HS-27A (cell line): ENCODE measurements around the gene SCO2.

Experiments used
- DNase-seq: peaks from one replicate; pipeline ENCODE4 v3.0.0-alpha.2; 2012; ENCODE audit warnings: low read depth, missing footprints

The SCO2 gene

DNA sequence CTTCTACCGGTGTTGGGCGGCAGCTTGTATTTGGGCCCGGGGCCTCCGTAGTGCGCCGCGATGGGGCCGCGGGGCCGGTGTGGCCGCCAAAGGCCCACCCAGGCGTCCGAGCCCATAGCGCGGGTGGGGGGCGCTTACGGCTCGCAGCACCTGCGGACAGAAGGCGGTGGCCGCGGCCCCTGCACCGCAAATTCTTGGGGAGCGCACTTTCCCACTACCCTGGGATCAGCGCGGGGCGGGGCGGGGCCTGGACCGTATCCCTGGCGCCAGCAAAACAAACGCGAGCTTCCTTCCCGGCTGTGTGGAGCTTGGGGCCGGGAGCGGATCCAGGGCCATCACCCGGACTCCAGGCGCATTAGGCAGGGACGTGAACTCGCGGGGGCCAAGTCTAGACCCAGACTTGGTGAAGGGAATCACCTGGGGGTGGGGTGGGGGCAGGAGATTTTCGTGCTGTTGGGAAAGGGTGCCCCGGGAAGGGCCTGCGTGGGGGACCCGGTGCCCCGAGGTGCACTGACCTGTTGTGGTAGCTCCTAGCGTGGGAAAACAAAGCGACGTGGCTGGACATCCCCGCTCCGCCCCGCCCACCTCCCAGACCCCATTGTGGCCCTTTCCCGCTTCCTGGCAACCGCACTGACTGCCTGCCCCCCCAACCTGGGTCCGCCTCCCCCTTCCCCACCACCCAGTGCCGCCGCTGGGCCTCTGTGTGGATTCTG, 6.7 kb upstream of the SCO2 start:
- DNase-seq, result no peak

DNA sequence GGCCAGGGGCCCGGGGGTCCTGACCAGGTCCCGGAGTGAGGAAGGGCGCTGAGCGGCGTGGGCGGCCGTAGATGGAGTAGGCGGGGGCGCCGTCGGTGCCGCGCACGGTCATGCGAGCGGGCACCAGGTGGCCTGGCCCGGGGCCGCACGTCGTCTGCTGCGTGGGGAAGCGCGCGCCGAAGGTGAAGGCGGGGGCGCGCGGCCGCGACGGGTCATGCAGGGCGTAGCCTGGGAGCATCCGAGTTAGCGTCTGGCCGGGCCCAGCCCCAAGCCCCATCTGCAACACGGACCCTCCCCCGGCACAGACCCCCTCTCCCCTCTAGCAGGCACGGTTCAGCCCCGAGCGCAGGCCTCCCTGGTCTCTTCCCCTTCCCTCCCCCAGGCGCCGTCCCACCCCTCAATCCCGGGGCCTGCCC, 6.2 kb upstream of the SCO2 start:
- no peak for DNase-seq

DNA sequence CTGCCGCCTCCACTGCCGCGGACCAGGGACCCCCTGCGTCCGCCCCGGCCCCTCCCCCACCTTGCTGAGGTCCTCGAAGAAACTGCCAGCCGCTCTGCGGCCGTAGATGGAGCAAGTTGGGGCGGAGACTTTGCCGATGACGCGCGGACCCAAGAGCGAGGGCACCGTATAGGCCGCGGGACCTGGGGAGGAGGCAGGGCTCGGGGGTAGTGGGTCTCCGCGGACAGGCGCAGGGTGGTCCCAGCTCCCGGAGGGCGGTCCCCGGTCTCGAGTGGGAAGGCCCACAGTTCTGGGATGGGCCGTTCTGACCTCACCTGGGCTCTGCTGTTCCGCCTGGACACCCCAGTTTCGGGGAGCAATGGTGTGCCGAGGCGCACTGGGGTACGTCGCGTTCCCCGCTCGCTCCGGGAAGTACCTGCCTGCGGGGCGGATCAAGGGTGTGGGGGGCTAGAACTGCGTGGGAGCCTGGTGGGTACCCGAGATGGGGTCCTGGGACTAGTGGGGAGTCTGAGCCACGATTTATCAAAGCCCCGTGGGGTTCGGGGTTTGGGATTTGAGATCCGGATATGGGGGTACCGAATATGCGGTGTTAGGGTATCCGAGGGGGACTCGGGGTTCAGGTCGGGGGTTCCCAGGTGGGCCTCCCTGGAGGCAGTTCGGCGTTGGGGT, 5.6 kb upstream of the SCO2 start:
- no peak for DNase-seq

DNA sequence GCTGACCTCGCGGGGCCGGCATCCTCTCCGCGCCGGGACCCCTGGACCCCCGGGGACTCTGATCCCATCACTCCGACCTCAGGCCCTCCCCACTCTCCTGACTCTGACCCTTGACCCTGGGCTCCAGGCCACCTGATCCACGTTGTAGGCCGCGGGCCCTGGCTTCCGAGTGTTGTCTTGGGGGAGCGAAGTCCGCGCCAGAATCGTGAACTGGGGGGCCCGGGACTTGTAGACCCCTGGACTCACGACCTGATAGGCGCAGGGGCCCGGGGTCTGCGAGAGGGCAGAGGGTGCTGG, 5.1 kb upstream of the SCO2 start:
- no peak for DNase-seq

DNA sequence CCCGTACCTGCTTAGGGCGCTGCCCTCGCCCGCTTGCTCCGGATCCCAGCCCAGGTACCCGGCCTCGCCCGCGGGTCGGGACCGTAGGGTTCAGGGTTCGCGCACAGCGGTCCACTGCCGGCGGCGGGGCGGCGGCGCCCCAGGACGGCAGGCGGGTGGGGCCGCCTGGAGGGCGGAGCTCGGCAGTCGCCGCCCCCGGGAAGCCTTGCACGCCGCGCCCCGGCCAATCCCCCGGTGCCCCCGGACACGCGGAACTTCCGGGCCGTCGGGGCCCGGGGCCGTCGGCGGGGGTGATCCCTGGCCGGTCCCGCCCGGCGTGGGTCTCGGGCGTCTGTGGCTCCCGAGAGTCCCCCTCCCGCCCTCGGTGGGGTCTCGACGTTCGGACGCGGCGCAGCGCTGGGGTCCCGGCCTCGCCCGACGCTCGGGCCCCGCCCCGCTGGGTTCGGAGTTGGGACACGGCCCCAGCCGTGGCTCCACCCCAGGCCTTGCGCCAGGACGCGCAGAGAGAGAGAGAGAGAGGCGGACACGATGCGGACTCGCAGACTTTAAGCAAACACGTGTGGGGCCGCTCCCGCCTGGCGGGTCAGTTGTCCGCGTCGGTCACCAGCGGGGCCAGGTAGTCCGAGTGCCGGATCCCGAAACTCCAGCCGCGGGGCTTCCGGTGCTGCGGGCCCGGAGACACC, 4.6 kb upstream of the SCO2 start, which contains the start of gene TYMP:
Gene TYMP (minus strand): TSS at position 116 of the 683 bp plus-strand sequence. CDS start 303 bp downstream, outside the sequence.
- DNase-seq, result no peak

DNA sequence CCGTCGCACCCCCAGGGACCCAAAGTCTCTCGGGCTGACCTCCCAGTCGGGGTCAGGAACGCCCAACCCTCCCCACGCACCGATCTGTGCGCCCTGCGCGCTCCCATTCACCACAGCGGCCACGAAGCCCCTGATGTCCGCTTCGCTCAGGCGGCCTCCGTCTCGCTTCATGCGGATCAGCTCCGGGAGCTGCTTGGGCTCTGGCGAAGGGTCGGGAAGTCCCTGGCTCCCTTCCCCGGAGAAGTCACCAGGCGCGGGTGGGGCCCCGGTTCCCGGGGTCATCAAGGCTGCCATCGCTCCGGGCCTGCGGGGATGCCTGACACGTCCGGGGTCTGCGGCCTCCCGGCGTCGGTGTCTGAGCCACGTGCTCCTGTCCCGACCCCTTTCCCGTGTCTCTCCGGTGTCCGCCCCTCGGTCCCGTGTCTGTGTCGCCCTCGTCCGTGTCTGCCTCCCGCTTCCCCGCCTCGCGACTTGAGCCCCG, 4.1 kb upstream of the SCO2 start:
- no peak for DNase-seq

DNA sequence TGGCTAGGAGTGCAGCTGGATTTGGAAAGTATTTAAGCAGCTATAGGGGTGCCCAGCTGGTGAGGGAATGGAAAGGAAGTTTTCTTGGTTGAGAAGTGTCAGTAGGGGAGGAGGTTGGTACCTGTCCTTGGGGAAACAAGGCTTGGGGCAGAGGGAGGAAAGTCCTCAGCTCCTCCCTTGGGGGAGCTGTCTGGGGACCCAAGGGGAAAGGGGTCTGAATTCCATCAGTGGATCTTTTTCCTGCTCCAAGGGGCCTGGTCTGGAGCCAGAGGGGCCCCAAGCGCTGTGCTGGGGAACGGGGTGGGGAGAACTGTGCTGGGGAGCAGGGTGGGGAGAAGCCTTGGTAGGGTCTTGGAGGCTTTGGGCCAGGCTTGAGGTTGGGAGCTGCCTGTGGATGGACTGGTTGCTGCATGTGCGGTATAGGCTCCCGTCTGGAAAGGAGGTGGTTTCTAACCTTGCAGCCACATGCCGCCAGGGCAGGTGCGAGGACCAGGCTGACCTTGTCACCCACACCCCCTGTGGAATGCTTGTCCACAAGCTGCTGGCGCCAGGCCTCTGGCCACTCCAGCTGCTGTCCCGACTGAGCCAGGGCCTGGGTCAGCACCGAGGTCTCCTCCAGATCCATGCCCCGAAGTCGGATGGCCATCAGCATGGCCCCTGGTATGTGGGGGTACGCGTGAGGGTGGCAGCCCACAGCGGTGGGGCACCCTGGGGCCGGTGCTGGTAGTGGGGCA, 3.5 kb upstream of the SCO2 start:
- DNase-seq, result no peak

DNA sequence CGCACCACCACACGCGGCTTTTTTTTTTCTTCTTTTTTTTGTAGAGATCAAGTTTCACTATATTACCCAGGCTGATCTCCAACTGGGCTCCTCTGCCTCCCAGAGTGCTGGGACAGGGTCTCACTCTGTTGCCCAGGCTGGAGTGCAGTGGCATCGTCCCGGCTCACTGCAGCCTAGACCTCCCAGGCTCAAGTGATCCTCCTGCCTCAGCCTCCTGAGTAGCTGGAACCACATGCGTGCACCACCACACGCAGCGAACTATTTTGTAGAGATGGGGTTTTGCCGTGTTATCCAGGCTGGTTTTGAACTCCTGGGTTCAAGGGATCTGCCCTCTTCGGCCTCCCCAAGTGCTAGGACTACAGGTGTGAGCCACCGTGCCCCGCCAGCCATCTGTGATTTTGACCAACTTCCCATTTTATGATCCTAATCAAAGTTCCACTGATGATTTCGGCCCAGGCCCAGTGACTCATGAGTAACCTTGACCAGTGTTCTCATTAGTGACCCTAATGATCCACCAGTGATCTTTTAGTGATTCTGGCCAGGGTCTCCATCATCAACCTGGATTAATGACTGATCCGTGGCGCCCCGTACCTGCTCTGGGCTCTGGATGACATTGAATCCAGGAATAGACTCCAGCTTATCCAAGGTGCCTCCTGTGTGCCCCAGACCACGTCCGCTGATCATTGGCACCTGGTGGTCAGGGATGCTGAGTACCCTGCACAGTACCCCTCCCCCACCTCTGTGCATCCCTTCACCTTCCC, 2.7 kb upstream of the SCO2 start:
- DNase-seq, result no peak

DNA sequence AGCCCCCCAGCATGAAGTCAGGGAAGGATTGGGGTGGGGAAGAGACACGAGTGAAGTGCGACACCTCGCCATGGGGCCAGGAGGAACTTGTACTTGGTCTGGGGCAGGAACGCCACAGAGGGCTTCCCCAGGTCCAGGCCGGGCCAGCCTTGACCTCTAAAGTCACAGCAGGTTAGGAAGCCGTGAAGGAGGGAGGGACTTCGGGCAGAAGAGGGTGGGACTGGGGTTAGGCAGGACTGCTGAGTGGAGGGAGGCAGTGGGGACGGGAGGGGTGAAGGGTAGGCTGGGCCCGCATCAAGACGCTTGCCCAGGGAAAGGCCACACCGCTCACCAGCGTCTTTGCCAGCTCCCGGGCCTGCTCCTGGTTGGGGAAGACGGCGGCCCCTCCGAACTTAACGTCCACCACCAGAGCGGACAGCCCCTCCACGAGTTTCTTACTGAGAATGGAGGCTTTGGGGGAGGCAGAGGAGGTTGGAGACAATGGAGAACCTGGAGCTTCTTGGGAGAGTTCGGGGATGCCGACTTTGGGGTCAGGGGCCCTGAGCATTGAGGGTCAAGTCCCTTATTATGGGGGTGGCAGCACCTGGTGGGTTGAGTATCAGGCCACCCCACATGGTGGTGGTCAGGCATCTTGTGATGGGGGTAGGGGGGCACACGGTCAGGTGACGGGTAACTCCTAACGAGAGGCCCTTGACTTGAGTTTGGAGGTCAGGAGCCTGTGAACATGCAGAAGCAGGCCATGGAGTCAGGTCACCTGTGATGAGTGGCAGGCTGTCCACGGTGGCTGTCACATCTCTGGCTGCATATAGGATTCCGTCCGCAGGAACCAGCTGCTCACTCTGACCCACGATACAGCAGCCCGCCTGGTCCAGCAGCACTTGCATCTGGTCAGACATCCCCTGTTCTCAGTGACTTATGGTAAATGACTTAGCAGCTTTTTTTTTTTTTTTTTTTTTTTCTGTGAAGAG, 1.7 kb upstream of the SCO2 start:
- no peak for DNase-seq

DNA sequence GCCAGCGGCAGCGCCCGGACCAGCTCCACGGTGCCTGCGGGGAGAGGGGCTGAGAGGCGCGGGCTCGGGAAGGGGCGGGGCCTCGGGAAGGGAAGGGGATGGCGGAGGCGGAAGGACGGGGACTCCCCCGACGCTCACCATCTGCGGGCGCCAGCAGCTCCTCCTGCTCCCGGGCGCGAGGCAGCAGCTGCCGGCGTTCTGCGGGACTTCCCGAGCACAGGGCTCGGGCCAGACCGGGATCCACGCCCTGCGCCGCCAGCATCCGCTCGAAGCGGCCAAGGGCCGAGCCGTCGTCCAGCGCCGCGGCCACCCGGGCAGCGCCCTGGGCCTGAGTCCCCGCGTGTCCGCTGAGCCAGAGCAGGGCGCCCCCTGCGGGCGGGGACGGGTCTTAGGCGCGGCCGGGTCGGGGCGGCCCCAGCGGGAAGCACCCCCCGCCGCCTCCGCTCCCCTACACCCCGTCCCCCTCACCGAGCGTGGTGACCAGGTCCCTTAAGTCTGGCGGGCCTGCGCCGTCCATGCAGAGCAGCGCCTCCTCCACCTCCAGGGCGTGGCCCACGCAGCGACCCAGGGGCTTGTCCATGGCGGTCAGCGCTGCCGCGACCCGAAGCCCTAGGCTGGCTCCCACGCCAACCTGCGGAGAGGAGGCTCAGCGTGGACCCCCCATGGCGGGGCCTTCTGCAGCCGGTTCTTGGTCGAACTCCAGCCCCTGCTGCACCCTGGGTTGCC, 873 bp upstream of the SCO2 start:
- DNase-seq, result no peak

DNA sequence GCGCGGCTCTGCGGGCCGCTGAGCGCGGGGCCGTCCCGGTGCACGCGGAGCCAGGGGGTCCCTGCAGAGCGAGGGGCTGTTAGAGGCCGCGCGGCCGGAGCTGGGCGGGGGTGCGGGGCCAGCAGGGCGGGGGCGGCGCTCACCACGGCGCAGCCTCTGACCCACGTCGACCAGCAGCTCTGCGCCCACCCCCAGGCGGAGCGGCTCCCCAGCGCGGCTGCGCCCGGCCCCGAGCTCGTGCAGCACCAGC, 385 bp upstream of the SCO2 start:
- no peak for DNase-seq

DNA sequence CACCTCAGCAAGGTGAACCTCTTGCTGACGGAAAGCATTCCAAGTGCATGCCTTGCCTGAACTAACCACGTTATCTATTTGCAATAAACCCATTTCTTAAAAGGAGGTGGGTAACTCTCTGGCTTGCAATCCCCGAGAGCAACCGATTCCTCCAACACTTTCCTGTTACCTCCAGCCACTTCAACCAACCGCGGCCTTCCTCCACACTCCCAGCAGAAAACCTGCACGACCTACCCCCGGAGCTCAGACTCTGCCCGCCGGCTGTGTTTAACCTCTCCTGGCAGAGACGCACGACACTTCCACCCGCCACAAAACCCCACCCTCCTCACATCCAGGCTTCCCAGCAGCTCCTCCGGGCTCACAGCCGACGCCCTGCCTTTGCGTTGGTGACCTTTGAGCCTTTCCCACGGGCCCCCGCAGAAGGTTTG, 708 bp downstream of the SCO2 start:
- no peak for DNase-seq

DNA sequence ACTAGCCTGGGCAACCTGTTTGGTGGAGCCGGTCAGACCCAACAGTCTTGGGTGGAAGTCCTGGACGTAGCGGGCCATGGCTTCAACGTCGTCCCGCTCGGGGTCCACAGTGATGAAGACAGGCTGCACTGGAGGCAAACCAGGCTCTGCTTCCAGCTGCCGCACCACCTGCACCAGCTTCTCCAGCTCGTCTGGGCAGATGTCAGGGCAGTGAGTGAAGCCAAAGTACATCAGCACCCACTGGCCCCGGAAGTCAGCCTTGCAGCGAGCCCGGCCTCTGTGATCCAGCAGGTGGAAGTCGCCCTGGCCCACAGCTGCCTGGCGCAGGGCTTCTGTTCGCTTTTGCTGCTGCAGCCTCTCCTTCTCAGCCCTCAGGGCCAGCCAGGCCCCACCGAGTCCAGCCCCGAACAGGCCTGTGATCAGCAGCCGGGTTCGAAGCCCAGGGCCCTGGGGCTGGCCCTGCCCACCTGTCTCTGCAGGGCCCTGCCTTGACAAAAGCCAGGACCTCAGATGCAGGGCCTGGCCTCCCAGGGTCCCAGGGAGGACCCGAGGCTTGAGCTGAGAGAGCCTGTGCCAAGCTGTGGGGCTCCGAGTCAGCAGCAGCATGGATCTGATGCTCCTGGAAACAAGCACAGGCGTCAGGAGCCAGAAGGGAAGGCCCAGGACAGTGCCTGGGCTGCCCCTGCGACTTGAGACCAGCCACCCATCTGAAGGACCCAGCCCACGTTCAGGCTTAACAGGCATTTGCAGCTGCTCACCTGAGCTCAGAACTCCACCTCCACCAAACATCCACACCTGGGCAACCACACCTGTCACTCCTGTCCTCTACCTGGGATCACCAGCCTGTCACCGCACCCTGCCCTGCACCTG, 1.4 kb downstream of the SCO2 start:
- DNase-seq, result no peak

DNA sequence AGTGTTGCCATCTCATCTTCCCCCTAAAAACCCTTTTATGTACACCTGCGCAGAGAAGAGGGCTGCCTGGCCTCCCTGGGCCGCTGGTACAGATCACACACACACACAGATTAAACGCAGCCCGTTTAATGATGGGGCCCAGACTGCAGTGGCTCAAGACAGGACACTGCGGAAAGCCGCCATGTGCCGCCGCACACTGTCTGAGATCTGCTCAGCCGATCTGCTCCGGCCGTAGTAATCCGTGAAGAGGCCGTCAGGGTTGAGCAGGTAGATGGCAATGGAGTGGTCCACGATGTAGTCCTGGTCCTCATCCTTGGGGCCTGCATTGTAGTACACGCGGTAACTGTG, 2.0 kb downstream of the SCO2 start:
- DNase-seq, result no peak

DNA sequence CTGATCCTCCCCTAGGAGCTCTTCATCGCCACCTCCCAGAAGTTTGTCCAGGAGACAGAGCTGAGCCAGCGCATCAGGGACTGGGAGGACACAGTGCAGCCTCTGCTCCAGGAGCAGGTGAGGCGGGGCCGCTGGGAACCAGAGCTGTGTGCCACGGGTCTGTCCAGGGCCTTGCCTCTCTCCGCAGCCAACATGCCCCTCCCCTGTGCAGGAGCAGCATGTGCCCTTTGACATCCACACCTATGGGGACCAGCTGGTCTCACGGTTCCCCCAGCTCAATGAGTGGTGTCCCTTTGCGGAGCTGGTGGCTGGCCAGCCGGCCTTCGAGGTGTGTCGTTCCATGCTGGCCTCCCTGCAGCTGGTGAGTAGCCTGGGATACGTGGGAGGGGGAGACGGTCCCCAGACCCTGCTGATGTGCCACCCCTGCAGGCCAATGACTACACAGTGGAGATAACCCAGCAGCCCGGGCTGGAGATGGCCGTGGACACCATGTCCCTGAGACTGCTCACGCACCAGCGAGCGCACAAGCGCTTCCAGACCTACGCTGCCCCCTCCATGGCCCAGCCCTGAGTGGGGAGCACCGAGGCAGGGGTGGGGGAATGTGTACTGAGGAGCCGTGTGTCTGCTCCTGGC, 2.5 kb downstream of the SCO2 start:
- DNase-seq, result no peak

DNA sequence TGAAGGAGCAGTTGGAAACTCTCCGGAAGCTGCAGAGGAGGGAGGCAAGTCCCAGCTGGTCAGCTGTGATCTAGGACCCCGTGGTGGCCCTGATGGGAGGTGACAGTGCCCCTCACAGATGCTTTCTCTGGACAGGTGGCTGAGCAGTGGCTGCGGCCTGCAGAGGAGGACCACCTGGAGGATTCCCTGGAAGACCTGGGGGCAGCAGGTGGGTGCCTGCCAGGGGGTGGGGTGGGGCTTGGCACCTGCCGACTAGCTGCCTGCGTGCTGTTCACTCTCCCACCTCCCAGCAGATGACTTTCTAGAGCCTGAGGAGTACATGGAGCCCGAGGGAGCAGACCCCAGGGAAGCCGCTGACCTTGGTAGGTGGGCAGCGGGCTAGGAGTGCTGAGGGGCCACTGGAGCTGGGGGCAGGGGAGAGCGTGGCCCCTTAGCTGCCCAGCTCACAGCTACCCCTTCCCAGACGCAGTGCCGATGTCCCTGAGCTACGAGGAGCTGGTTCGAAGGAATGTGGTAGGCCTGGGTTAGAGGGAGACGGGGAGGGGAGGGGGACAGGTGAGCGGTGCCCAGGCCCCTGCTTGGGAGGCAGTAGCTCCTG, 3.1 kb downstream of the SCO2 start:
- DNase-seq, result no peak

DNA sequence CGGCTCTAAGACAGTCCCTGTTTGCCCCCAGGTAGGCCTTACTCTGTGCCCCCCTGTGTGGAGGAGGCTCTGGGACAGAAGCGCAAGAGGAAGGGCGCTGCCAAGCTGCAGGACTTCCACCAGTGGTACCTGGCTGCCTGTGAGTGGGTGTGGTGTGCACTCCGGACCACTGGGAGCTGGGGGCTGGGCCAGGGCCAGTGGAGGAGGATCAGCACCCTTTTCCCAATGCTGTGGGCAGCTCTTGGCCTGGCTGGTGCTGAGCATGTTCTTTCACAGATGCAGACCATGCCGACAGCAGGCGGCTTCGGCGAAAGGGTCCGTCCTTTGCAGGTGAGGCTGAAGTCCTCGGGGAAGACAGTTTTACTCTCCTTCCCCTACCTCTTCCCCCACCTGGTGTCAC, 3.7 kb downstream of the SCO2 start:
- DNase-seq, result no peak

DNA sequence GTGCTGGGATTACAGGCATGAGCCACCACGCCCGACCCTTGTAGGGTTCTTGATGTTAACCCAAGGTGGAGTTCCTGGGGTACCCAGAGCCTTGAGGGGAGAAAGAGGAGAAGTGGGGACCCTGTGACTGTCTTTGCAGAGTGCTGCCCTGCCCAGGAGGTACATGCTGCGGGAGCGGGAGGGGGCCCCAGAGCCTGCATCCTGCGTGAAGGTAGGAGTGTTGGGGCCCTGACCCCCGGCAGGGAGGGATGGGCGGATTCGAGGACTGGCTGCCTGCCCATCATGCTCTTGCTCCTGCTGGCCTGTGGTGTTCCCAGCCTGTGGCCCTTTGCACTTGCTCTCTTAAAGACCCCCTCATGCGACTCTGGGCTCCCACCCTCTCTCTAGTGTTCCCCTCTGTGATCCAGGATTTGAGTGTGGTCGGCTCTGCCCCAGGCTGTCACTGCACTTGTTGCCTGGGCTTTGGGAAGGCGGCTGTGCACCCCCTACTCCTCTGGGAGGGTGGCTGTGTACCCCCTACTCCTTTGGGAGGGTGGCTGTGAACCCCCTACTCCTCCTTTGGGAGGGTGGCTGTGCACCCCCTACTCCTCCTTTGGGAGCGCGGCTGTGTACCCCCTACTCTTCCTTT, 4.5 kb downstream of the SCO2 start:
- DNase-seq, result no peak
